Measurements from ENCODE around the gene BIRC5. TPM values are rescaled to one million over a fixed set of nuclear protein-coding genes. Genes with fewer than 3 reads are reported as not detected.

The BIRC5 gene
- total RNA-seq, 1 donor from 2014 or later, result 1.2 TPM

- DNase-seq (ENCODE audit: missing footprints), result peak; percentile 50
- ATAC-seq, result no peak
- intact Hi-C loops (cut with DNase I), result no loop called here
Measured at GRCh38 chr17:78265121-78265520, 51.1 kb downstream of the BIRC5 start.

- peak; percentile 31 for DNase-seq (ENCODE audit: missing footprints)
- intact Hi-C loops (cut with DNase I), result no loop called here
- ATAC-seq, result peak; percentile 20
Measured at GRCh38 chr17:78266231-78266631, 52.2 kb downstream of the BIRC5 start.

- intact Hi-C loops (cut with DNase I), result no loop called here
- no peak for ATAC-seq
- peak; percentile 50 for DNase-seq (ENCODE audit: missing footprints)
Measured at GRCh38 chr17:78266771-78267170, 52.7 kb downstream of the BIRC5 start.

GRCh38 chr17:78267253-78268073 lies 53.4 kb downstream of the BIRC5 start:
- intact Hi-C loops (cut with DNase I), result no loop called here
- no peak for ATAC-seq
- peak; percentile 33 for DNase-seq (ENCODE audit: missing footprints)

- intact Hi-C loops (cut with DNase I), result no loop called here
Measured at GRCh38 chr17:78268191-78268874, 54.3 kb downstream of the BIRC5 start.

GRCh38 chr17:78268951-78269905 lies 55.2 kb downstream of the BIRC5 start:
- DNase-seq (ENCODE audit: missing footprints) (peak; percentile 31), ATAC-seq (no peak)

More at GRCh38 chr17:78268191-78268874, 54.3 kb downstream of the BIRC5 start:
- DNase-seq (ENCODE audit: missing footprints) (no peak), ATAC-seq (no peak)

GRCh38 chr17:78269955-78270381 lies 55.9 kb downstream of the BIRC5 start:
- DNase-seq (ENCODE audit: missing footprints), result no peak
- intact Hi-C loops (cut with DNase I), result no loop called here
- ATAC-seq, result no peak

More at GRCh38 chr17:78268951-78269905, 55.2 kb downstream of the BIRC5 start:
- intact Hi-C loops (cut with DNase I), result no loop called here

GRCh38 chr17:78271419-78272170 lies 57.5 kb downstream of the BIRC5 start:
- ATAC-seq (no peak), DNase-seq (ENCODE audit: missing footprints) (peak; percentile 43)
- intact Hi-C loops (cut with DNase I), result no loop called here

GRCh38 chr17:78272181-78272913 lies 58.3 kb downstream of the BIRC5 start:
- intact Hi-C loops (cut with DNase I), result no loop called here
- DNase-seq (ENCODE audit: missing footprints), result peak; percentile 71
- ATAC-seq, result peak; percentile 84

- intact Hi-C loops (cut with DNase I), result no loop called here
- DNase-seq (ENCODE audit: missing footprints) (no peak), ATAC-seq (no peak)
Measured at GRCh38 chr17:78272914-78273258, 58.8 kb downstream of the BIRC5 start.

GRCh38 chr17:78273813-78274212 lies 59.8 kb downstream of the BIRC5 start:
- no peak for ATAC-seq
- intact Hi-C loops (cut with DNase I), result no loop called here
- DNase-seq (ENCODE audit: missing footprints), result peak; percentile 39

Other genes starting within 250 kb of the BIRC5 start
- gene TMC6, start 85.5 kb upstream of the BIRC5 start, total RNA-seq, result 77.0 TPM
- 4.3 TPM for gene TMC8, start 83.5 kb upstream of the BIRC5 start, total RNA-seq
- not detected for gene C17orf99, start 67.9 kb upstream of the BIRC5 start, total RNA-seq
- 120 TPM for gene SYNGR2, start 45.7 kb upstream of the BIRC5 start, total RNA-seq
- gene TK1, start 27.2 kb upstream of the BIRC5 start, total RNA-seq, result 5.2 TPM
- 38.2 TPM for gene AFMID, start 26.9 kb upstream of the BIRC5 start, total RNA-seq
- not detected for gene TMEM235, start 17.4 kb downstream of the BIRC5 start, total RNA-seq
- 12.2 TPM for gene SOCS3, start 145.8 kb downstream of the BIRC5 start, total RNA-seq
- gene PGS1, start 164.4 kb downstream of the BIRC5 start, total RNA-seq, result 16.7 TPM

Data from Right ventricle myocardium inferior (tissue), 1 donor.